ENCODE data around the gene PCDH9. TPM values are rescaled to one million over a fixed set of nuclear protein-coding genes. Genes with fewer than 3 reads are reported as not detected.

PCDH9 gene
- total and polyA plus RNA-seq, 2 experiments from 2014 or later: 0.31 to 0.52 TPM

- TF ChIP-seq ZNF462 (CRISPR knock-in tag; IDR thresholded peaks at IDR 0.05) (no peak), EZH2phosphoT487 (IDR thresholded peaks at IDR 0.05; ENCODE audit: unreplicated experiment) (no peak), REST (IDR thresholded peaks at IDR 0.05; ENCODE audit: unreplicated experiment) (no peak), POLR2AphosphoS5 (IDR thresholded peaks at IDR 0.05; ENCODE audit: low read depth) (no peak), JUNB (IDR thresholded peaks at IDR 0.05; ENCODE audit: unreplicated experiment) (no peak), CREB1 (CRISPR knock-in tag; IDR thresholded peaks at IDR 0.05; ENCODE audit: low read depth) (no peak), ZNF331 (CRISPR knock-in tag; IDR thresholded peaks at IDR 0.05; ENCODE audit: low read depth) (no peak)
Observed at GRCh38 chr13:66312312-66313087, 917.6 kb downstream of the PCDH9 start (continued).

All from GM23338 (cell line).